GM21717 (cell line): ENCODE data around the gene P2RY4.
"Not testable (repeated sequence)": the region's sequence is repeated elsewhere in the genome, so short reads cannot be mapped to it uniquely, and the experiment has no call there.

Experiments
- ATAC-seq: cut with Tn5 transposase; IDR thresholded peaks from one replicate; pipeline ENCODE4 v1.9.1; 2021; ENCODE audit warnings: mild to moderate bottlenecking, moderate library complexity; ENCODE audit not compliant: unreplicated experiment

P2RY4 gene

GRCh38 chrX:70260104-70260503 is at the start of gene P2RY4:
TSS of gene P2RY4 (minus strand) at chrX:70260204. CDS start at chrX:70259624, 580 bp downstream.
- ATAC-seq: no peak

GRCh38 chrX:70301716-70302115 is 41.7 kb upstream of the P2RY4 start:
- ATAC-seq: no peak

GRCh38 chrX:70293621-70294020 is 33.6 kb upstream of the P2RY4 start:
- ATAC-seq: no peak

- ATAC-seq: no peak
Observed at GRCh38 chrX:70292788-70293187, 32.8 kb upstream of the P2RY4 start.

- ATAC-seq: peak; percentile 98
Observed at GRCh38 chrX:70289793-70290770, 30.1 kb upstream of the P2RY4 start, which contains the start of the genes KIF4A and PDZD11. TSS of gene KIF4A (plus strand) at chrX:70290104. CDS start at chrX:70290459, 355 bp downstream. TSS of gene PDZD11 (minus strand) at chrX:70289927. CDS start at chrX:70289341, 586 bp downstream.

GRCh38 chrX:70289168-70289792 is 29.3 kb upstream of the P2RY4 start:
- ATAC-seq: no peak

- no peak for ATAC-seq
Observed at GRCh38 chrX:70281951-70282350, 21.9 kb upstream of the P2RY4 start, which contains the start of gene RAB41. TSS of gene RAB41 (plus strand) at chrX:70282172. CDS start at chrX:70282218, 46 bp downstream.

- no peak for ATAC-seq
Observed at GRCh38 chrX:70280573-70280972, 20.6 kb upstream of the P2RY4 start.

- ATAC-seq: no peak
Observed at GRCh38 chrX:70279081-70279480, 19.1 kb upstream of the P2RY4 start.

- ATAC-seq: not testable (repeated sequence)
Observed at GRCh38 chrX:70274029-70274428, 14.0 kb upstream of the P2RY4 start.

GRCh38 chrX:70268034-70268433 is 8.0 kb upstream of the P2RY4 start, which contains the start of gene ARR3:
TSS of gene ARR3 (plus strand) at chrX:70268334. CDS start at chrX:70269386, 1,052 bp downstream.
- no peak for ATAC-seq

- ATAC-seq: no peak
Observed at GRCh38 chrX:70264784-70265183, 4.8 kb upstream of the P2RY4 start.

- ATAC-seq: peak; percentile 66
Observed at GRCh38 chrX:70262952-70263567, 3.1 kb upstream of the P2RY4 start.

GRCh38 chrX:70257423-70258288 is 2.3 kb downstream of the P2RY4 start:
- ATAC-seq: no peak

GRCh38 chrX:70255452-70255851 is 4.6 kb downstream of the P2RY4 start:
- no peak for ATAC-seq

GRCh38 chrX:70254909-70255308 is 5.1 kb downstream of the P2RY4 start:
- ATAC-seq: no peak

GRCh38 chrX:70254063-70254400 is 6.0 kb downstream of the P2RY4 start:
- no peak for ATAC-seq

- ATAC-seq: no peak
Observed at GRCh38 chrX:70253377-70254062, 6.5 kb downstream of the P2RY4 start.

GRCh38 chrX:70252491-70252890 is 7.5 kb downstream of the P2RY4 start:
- no peak for ATAC-seq

GRCh38 chrX:70247252-70247651 is 12.8 kb downstream of the P2RY4 start:
- no peak for ATAC-seq
